ENCODE measurements around the gene RASAL1.

GRCh38 chr12:113167868-113168267, 32.3 kb upstream of the RASAL1 start:
- TF ChIP-seq CTCF (IDR thresholded peaks at IDR 0.05), result no peak
- no peak for TF ChIP-seq POLR2A (IDR thresholded peaks at IDR 0.05)
- no peak for TF ChIP-seq POLR2AphosphoS5 (IDR thresholded peaks at IDR 0.05; ENCODE audit: insufficient read depth in 1 of 2, low read depth in 1 of 2)
